GM21447 (cell line): ENCODE results near the gene TSR3.

Experiments used
- ATAC-seq: cut with Tn5 transposase; IDR thresholded peaks from one replicate; pipeline ENCODE4 v1.9.1; 2021; ENCODE audit not compliant: unreplicated experiment

TSR3 gene

GRCh38 chr16:1326391-1326790 is 25.3 kb downstream of the TSR3 start:
- no peak for ATAC-seq

- no peak for ATAC-seq
Observed at GRCh38 chr16:1325673-1326371, 25.9 kb downstream of the TSR3 start.

- no peak for ATAC-seq
Observed at GRCh38 chr16:1325261-1325660, 26.4 kb downstream of the TSR3 start.

GRCh38 chr16:1324286-1324826 is 27.3 kb downstream of the TSR3 start:
- ATAC-seq = no peak

- ATAC-seq = no peak
Observed at GRCh38 chr16:1323296-1324239, 28.1 kb downstream of the TSR3 start.

- no peak for ATAC-seq
Observed at GRCh38 chr16:1322407-1322806, 29.3 kb downstream of the TSR3 start.

- no peak for ATAC-seq
Observed at GRCh38 chr16:1320658-1321240, 30.9 kb downstream of the TSR3 start.

- no peak for ATAC-seq
Observed at GRCh38 chr16:1320097-1320496, 31.6 kb downstream of the TSR3 start.

GRCh38 chr16:1319041-1319440 is 32.6 kb downstream of the TSR3 start:
- ATAC-seq = no peak

- no peak for ATAC-seq
Observed at GRCh38 chr16:1318268-1318545, 33.5 kb downstream of the TSR3 start.

GRCh38 chr16:1317479-1318267 is 34.0 kb downstream of the TSR3 start:
- no peak for ATAC-seq

GRCh38 chr16:1316033-1316405 is 35.7 kb downstream of the TSR3 start:
- no peak for ATAC-seq

GRCh38 chr16:1315081-1316032 is 36.3 kb downstream of the TSR3 start:
- ATAC-seq = no peak

- no peak for ATAC-seq
Observed at GRCh38 chr16:1314399-1315068, 37.1 kb downstream of the TSR3 start.

- no peak for ATAC-seq
Observed at GRCh38 chr16:1313721-1314369, 37.8 kb downstream of the TSR3 start.

- ATAC-seq = no peak
Observed at GRCh38 chr16:1312903-1313302, 38.8 kb downstream of the TSR3 start.

GRCh38 chr16:1312467-1312816 is 39.2 kb downstream of the TSR3 start:
- ATAC-seq = no peak

- no peak for ATAC-seq
Observed at GRCh38 chr16:1311738-1312466, 39.8 kb downstream of the TSR3 start.
